SK-N-SH (cell line): ENCODE data around the gene CLIC5. TPM values are rescaled to one million over a fixed set of nuclear protein-coding genes. Genes with fewer than 3 reads are reported as not detected.

Experiments
- CTCF ChIA-PET: fragments of 300-600, 350-600 bp; formaldehyde crosslinking; extraction: SDS; loops from one replicate; lab custom pipeline; 2021; lab: Yijun Ruan, JAX
- POLR2A ChIA-PET: fragments of 350-600 bp; sonication (Branson Sonifier 250); formaldehyde crosslinking; extraction: SDS; loops from one replicate; lab custom pipeline; 2020; ENCODE audit warnings: antibody characterized with exemption, inconsistent platforms; lab: Yijun Ruan, JAX
- DNase-seq: peaks from one replicate; pipeline ENCODE4 v3.0.0; 2012
- H2AFZ ChIP-seq: fragments of 200-600 bp; sonication (generic); 2 replicates; pipeline ENCODE4 v1.8.1; 2016; ENCODE audit warnings: antibody characterized with exemption, mild to moderate bottlenecking, low read depth
- H3F3A ChIP-seq: fragments of 200-600 bp; sonication (generic); replicated peaks from 2 replicates; pipeline ENCODE3; 2016; ENCODE audit warnings: antibody characterized with exemption, mild to moderate bottlenecking; ENCODE audit not compliant: insufficient read depth
- H3K27ac ChIP-seq, 2 experiments: fragments of 200-500 bp in 1 of 2; fragments of 200-600 bp in 1 of 2; sonication (Bioruptor generic) in 1 of 2; sonication (generic), shearing (Covaris generic) in 1 of 2; 2 replicates each; pipeline versions ENCODE4 v1.5.1 to v1.6.1; 2014 to 2016; ENCODE audit warnings: low read depth in 2 of 2, inconsistent platforms in 1 of 2, low read length in 1 of 2, mild to moderate bottlenecking in 1 of 2, mixed read lengths in 1 of 2
- H3K27me3 ChIP-seq: fragments of 200-600 bp; sonication (generic), shearing (Covaris generic); 2 replicates; pipeline ENCODE4 v1.6.1; 2016; ENCODE audit warnings: mixed run types; ENCODE audit not compliant: insufficient read depth
- H3K36me3 ChIP-seq, 2 experiments: fragments of 200-500 bp in 1 of 2; fragments of 200-600 bp in 1 of 2; sonication (Bioruptor generic) in 1 of 2; sonication (generic) in 1 of 2; replicated peaks in 1 of 2; 2 replicates each; pipeline versions ENCODE3 to v1.5.1; 2014 to 2016; ENCODE audit warnings: low read length in 1 of 2, mild to moderate bottlenecking in 1 of 2; ENCODE audit not compliant: insufficient read depth in 2 of 2, control insufficient read depth in 1 of 2
- H3K4me1 ChIP-seq, 2 experiments: fragments of 200-500 bp in 1 of 2; fragments of 200-600 bp in 1 of 2; sonication (Bioruptor generic) in 1 of 2; sonication (generic), shearing (Covaris generic) in 1 of 2; 2 replicates each; pipeline versions ENCODE4 v1.5.1 to v1.6.1; 2014 to 2016; ENCODE audit warnings: low read depth in 1 of 2, low read length in 1 of 2, mixed run types in 1 of 2; ENCODE audit not compliant: insufficient read depth in 2 of 2, control insufficient read depth in 1 of 2
- H3K4me2 ChIP-seq: fragments of 200-600 bp; sonication (generic), shearing (Covaris generic); 2 replicates; pipeline ENCODE4 v1.6.1; 2017; ENCODE audit warnings: mixed run types
- H3K4me3 ChIP-seq, 2 experiments: fragments of 200-500 bp in 1 of 2; fragments of 200-600 bp in 1 of 2; sonication (Bioruptor generic) in 1 of 2; sonication (generic), shearing (Covaris generic) in 1 of 2; 2 replicates each; pipeline versions ENCODE4 v1.5.1 to v1.8.1; 2014 to 2016; ENCODE audit warnings: low read depth in 2 of 2, inconsistent platforms in 1 of 2, low read length in 1 of 2, mild to moderate bottlenecking in 1 of 2, mixed read lengths in 1 of 2, moderate library complexity in 1 of 2
- H3K79me2 ChIP-seq: fragments of 200-600 bp; sonication (generic); 2 replicates; pipeline ENCODE4 v1.8.1; 2017; ENCODE audit warnings: mild to moderate bottlenecking; ENCODE audit not compliant: insufficient read depth
- H3K9ac ChIP-seq: fragments of 200-600 bp; sonication (generic); 2 replicates; pipeline ENCODE4 v1.6.1; 2017; ENCODE audit warnings: mixed run types
- H3K9me2 ChIP-seq: fragments of 200-600 bp; sonication (generic); 2 replicates; pipeline ENCODE4 v1.6.1; 2017; ENCODE audit warnings: mixed run types
- H3K9me3 ChIP-seq: fragments of 200-600 bp; sonication (generic); 2 replicates; pipeline ENCODE4 v1.6.1; 2017; ENCODE audit warnings: mixed run types, mild to moderate bottlenecking, moderate library complexity
- H4K20me1 ChIP-seq: fragments of 200-600 bp; sonication (generic); 2 replicates; pipeline ENCODE4 v1.6.1; 2017; ENCODE audit warnings: mild to moderate bottlenecking, mixed run types; ENCODE audit not compliant: insufficient read depth
- CTCF ChIP-seq: fragments of 200-600 bp; sonication (generic); IDR thresholded peaks from 2 replicates; pipeline ENCODE4 v1.6.1; 2017; ENCODE audit warnings: antibody characterized with exemption, mild to moderate bottlenecking, moderate library complexity
- EP300 ChIP-seq, 2 experiments: IDR thresholded peaks; 2 replicates each; pipeline versions ENCODE4 v1.4.0 to v1.6.1; 2012; ENCODE audit warnings: borderline replicate concordance in 1 of 2, low read depth in 1 of 2, low read length in 1 of 2
- EZH2phosphoT487 ChIP-seq: fragments of 200-600 bp; sonication (generic); IDR thresholded peaks from 2 replicates; pipeline ENCODE4 v1.6.1; 2017; ENCODE audit warnings: low read depth, mixed run types, mild to moderate bottlenecking, antibody characterized with exemption, moderate library complexity, borderline replicate concordance
- FOXJ3 ChIP-seq: sonication (generic); formaldehyde crosslinking; IDR thresholded peaks from 2 replicates; pipeline ENCODE4 v1.5.1; 2020; ENCODE audit warnings: mild to moderate bottlenecking, missing genetic modification reagents
- GABPA ChIP-seq: IDR thresholded peaks from 2 replicates; pipeline ENCODE4 v1.4.0; 2012; ENCODE audit warnings: low read depth, mild to moderate bottlenecking
- JUND ChIP-seq: IDR thresholded peaks from 2 replicates; pipeline ENCODE4 v1.4.0; 2012
- MAX ChIP-seq: IDR thresholded peaks from 2 replicates; pipeline ENCODE4 v1.4.0; 2012; ENCODE audit warnings: low read depth
- MEF2A ChIP-seq: IDR thresholded peaks from 2 replicates; pipeline ENCODE4 v1.4.0; 2012; ENCODE audit warnings: low read depth, borderline replicate concordance
- NRF1 ChIP-seq: IDR thresholded peaks from 2 replicates; pipeline ENCODE4 v1.6.1; 2012; ENCODE audit warnings: low read depth, mild to moderate bottlenecking, low read length
- POLR2AphosphoS5 ChIP-seq: IDR thresholded peaks from 2 replicates; pipeline ENCODE4 v1.6.1; 2012; ENCODE audit warnings: low read depth, low read length
- RCOR1 ChIP-seq: fragments of 150-350 bp; IDR thresholded peaks from 2 replicates; pipeline ENCODE4 v1.6.1; 2017; ENCODE audit warnings: antibody characterized with exemption, low read length
- SMC3 ChIP-seq: IDR thresholded peaks from 2 replicates; pipeline ENCODE4 v1.6.1; 2012; ENCODE audit warnings: low read depth, low read length, improper control_type of control experiment
- TAF1 ChIP-seq: IDR thresholded peaks from 2 replicates; pipeline ENCODE4 v1.6.1; 2012; ENCODE audit warnings: low read depth, mild to moderate bottlenecking, low read length, moderate library complexity, borderline replicate concordance
- USF1 ChIP-seq: IDR thresholded peaks from 2 replicates; pipeline ENCODE4 v1.4.0; 2012; ENCODE audit warnings: low read depth, borderline replicate concordance
- USF2 ChIP-seq: fragments of 150-350 bp; IDR thresholded peaks from 2 replicates; pipeline ENCODE4 v1.6.1; 2017; ENCODE audit warnings: antibody characterized with exemption, low read length, low read depth, borderline replicate concordance
- WGBS: methylation state at CpG from one replicate; pipeline ENCODE4 v1.1.6; 2017; ENCODE audit warnings: low lambda C conversion rate; 5-methylcytosine and 5-hydroxymethylcytosine counted together
- polyA plus RNA-seq, 3 experiments: library from polyadenylated mRNA; depleted of rRNA; stranded (reverse); fragments of >200 nt; gene quantifications; 2 replicates each; pipeline ENCODE4 v1.2.3, GENCODE V29; 2012

CLIC5 gene
- polyA plus RNA-seq, 1 of the 3 experiments (the other 2 are of a cell fraction) = 0.03 TPM

GRCh38 chr6:45965792-45966191 is 49.9 kb downstream of the CLIC5 start:
- H3K36me3 ChIP-seq = no peaks in the 10 kb centered on the region
- no peaks in the 10 kb centered on the region for H3F3A ChIP-seq
- no peaks in the 10 kb centered on the region for H3K4me1 ChIP-seq
- H3K27ac ChIP-seq = no peak overlapping the region
- no peaks in the 10 kb centered on the region for H3K9me3 ChIP-seq
- no peak for TF ChIP-seq MAX
- TF ChIP-seq SMC3 = no peak
- TF ChIP-seq POLR2AphosphoS5 = no peak
- no peak for TF ChIP-seq MEF2A
- TF ChIP-seq USF1 = no peak
- no peak for TF ChIP-seq CTCF
- no peak for TF ChIP-seq EP300 (IDR thresholded peaks at IDR 0.05; ENCODE audit: borderline replicate concordance in 1 of 2, low read depth in 1 of 2, low read length in 1 of 2)
- no peak for TF ChIP-seq RCOR1
- TF ChIP-seq TAF1 = no peak
- TF ChIP-seq NRF1 = no peak
- no peak for TF ChIP-seq USF2
- TF ChIP-seq FOXJ3 (CRISPR knock-in tag) = no peak
- no peak for TF ChIP-seq GABPA
- no peak for TF ChIP-seq EZH2phosphoT487
- TF ChIP-seq JUND = no peak
- 4% methylated on average over 1 of the region's 1 CpG for WGBS
- H3K4me2 ChIP-seq = no peak overlapping the region
- ChIA-PET CTCF (interaction anchor here (1.1 to 1.3 kb wide), 2 partner anchors 9 to 35 kb away, joined by 3 read pairs; no protein-coding TSS in a partner anchor), POLR2A (no interaction called here)
- H3K4me3 ChIP-seq = no peak overlapping the region
- no peaks in the 10 kb centered on the region for H3K9me2 ChIP-seq
- DNase-seq = no peak
- no peaks in the 10 kb centered on the region for H4K20me1 ChIP-seq
- peaks cover 5% of the 10 kb centered on the region; the same call in 1 of the 2 replicates for H3K27me3 ChIP-seq
- no peaks in the 10 kb centered on the region for H3K79me2 ChIP-seq
- no peak overlapping the region for H2AFZ ChIP-seq
- no peak overlapping the region for H3K9ac ChIP-seq
